ENCODE measurements around the gene LRIG1.

Gene LRIG1, protein sequence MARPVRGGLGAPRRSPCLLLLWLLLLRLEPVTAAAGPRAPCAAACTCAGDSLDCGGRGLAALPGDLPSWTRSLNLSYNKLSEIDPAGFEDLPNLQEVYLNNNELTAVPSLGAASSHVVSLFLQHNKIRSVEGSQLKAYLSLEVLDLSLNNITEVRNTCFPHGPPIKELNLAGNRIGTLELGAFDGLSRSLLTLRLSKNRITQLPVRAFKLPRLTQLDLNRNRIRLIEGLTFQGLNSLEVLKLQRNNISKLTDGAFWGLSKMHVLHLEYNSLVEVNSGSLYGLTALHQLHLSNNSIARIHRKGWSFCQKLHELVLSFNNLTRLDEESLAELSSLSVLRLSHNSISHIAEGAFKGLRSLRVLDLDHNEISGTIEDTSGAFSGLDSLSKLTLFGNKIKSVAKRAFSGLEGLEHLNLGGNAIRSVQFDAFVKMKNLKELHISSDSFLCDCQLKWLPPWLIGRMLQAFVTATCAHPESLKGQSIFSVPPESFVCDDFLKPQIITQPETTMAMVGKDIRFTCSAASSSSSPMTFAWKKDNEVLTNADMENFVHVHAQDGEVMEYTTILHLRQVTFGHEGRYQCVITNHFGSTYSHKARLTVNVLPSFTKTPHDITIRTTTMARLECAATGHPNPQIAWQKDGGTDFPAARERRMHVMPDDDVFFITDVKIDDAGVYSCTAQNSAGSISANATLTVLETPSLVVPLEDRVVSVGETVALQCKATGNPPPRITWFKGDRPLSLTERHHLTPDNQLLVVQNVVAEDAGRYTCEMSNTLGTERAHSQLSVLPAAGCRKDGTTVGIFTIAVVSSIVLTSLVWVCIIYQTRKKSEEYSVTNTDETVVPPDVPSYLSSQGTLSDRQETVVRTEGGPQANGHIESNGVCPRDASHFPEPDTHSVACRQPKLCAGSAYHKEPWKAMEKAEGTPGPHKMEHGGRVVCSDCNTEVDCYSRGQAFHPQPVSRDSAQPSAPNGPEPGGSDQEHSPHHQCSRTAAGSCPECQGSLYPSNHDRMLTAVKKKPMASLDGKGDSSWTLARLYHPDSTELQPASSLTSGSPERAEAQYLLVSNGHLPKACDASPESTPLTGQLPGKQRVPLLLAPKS

DNA sequence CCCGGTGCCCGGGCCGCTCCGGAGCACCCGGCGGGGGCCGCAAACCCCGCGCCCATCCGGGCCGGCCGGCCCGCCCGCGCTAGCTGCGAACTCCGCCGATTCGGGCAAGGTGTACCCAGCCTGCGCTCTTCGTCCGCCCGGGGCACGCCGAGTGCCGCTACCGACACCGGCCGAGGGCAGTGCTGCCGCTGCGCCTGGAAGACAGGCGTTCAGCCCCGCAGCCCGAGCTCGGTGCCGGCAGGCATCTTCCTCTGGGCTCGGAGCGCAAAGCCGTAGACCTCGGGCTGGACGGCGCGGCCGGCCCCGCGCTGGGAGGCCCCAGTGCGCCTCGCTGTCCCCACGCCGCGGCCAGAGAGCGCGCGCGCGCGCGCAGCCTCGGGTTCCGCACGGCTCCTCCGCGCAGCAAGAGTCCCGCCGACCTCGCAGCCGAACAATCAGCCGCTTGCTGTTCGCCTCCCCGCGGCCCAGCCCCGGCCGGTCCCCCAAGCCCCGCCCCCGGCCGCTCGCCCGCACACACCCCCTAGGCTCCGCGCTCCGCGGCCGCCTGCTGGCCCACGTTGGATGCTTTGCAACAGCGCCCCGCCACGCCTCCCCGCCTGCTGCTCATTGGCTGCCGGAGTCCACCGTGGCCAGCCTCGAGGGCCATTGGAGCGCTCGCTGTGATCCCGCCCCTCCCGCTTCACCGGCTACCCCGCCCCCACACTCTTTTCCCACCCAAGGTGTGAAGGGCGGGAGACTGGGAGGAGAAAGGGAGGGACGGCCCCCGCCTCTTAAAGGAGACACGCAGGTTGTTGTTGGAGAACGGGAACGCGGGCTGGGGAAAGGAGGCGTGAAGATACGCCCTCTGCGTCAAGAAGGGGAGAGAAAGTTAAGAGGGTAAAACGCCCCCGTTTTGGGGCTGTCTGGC lies at the start of gene LRIG1:
LRIG1 (minus strand) TSS at position 447 of the 907 bp plus-strand sequence. CDS start 615 bp downstream, outside the sequence.
- peak; percentile 98 for DNase-seq

DNA sequence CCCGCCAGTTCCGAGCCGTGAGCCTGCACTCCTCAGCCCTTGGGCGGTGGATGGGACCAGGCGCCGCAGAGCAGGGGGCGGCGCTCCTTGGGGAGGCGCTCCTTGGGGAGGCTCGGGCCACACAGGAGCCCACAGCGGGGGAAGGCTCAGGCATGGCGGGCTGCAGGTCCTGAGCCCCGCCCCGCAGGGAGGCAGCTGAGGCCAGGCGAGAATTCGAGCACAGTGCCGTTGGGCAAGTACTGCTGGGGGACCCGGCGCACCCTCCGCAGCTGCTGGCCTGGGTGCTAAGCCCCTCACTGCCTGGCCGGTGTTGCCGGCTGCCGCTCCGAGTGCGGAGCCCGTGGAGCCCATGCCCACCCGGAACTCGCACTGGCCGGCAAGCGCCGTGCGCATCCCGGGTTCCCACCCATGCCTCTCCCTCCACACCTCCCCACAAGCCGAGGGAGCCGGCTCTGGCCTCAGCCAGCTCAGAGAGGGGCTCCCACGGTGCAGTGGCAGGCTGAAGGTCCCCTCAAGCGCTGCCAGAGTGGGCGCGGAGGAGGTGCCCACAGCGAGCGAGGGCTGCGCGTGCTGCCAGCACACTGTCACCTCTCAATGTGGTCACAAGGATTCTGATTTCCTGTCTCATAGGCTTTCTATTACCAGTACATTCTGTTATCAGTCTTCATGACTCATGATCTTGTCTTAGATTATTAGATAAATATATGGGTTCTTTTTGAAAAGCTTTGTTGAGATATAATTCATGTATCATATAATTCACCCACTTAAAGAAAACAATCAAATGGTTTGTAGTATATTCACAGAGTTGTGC lies 44.0 kb upstream of the LRIG1 start:
- DNase-seq: no peak

DNA sequence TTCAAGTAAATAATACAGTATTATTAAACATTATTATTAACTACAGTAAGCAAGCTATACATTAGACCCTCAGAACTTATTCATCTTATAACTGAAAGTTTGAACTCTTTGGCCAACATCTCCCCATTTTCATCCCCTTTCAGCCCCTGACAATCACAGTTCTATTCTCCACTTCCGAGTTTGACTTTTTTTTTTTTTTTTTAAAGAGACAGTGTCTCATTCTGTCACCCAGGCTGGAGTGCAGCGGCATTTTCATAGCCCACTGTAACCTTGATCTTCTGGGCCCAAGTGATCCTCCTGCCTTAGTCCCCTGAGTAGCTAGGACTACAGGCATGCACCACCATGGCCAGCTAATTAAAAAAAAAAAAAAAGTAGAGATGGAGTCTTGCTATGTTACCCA lies 41.3 kb upstream of the LRIG1 start:
- no peak for DNase-seq

DNA sequence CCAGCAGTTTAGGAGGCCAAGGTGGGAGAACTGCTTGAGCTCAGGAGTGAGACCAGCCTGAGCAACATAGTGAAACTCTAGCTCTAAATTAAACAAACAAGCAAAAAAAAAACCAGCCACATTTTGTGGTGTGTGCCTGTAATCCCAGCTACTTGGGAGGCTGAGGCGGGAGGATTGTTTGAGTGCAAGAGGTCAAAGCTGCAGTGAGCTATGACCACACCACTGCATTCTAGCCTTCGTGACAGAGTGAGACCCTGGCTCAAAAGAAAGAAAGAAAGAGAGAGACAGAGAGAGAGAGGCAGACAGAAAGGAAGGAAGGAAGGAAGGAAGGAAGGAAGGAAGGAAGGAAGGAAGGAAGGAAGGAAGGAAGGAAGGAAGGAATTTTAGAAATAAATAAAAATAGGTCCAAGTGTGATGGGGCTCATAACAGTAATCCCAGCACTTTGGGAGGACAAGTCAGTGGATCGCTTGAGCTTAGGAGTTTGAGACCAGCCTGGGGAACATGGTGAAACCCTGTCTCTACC lies 38.7 kb upstream of the LRIG1 start:
- no peak for DNase-seq

DNA sequence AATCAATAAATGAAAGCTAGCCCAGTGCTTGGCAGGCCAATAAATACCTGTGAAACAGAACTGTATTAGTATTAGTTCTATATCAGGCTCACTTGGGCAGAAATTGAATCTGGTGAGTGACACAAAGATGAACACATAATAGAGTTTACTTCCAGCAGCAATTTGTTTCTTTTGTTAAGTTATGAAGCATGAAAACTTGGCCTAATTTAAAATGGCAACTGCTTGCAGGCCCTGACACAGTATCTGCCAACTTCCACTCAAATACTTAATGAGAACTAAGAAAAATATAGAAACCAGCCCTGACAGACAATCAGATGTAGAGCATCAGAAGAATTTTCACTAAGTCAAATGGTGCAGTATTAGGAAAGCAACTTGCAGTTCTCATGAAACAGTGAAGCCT lies 37.6 kb upstream of the LRIG1 start:
- no peak for DNase-seq

DNA sequence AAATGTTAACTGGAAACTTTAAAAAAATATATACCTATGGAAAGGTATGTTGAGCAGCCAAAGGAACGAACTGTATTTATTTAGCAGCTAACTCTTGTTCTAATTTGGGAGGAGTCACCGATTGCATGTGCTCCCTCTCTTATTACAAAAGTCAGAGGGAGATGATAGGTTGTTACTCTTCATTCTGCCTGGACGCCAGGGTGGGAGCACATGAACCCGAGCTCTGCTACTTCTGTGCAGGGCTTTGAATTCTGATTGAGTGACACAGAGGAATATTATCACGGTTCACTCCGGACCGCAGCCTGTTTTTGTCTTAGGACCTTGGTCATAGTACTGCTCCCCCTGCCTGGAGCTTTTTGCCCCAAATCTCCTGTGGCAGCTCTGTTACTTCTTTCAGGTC lies 36.9 kb upstream of the LRIG1 start:
- no peak for DNase-seq

DNA sequence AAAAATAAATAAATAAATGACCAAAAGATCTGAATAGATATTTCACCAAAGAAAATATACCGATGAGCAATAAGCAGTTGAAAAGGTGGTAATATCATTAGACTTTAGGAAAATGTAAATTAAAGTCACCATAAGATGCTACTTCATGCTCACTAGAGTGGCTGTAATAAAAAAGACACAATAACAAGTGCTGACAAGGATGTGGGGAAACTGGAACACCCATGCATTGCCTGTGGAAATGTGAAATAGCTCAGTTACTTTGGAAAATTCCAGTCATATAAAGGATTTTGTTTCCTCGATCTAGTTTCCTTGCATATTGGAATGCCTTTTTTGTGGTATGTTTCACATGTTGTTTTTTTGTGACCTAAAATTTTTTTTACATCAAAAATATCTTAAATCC lies 36.0 kb upstream of the LRIG1 start:
- no peak for DNase-seq

DNA sequence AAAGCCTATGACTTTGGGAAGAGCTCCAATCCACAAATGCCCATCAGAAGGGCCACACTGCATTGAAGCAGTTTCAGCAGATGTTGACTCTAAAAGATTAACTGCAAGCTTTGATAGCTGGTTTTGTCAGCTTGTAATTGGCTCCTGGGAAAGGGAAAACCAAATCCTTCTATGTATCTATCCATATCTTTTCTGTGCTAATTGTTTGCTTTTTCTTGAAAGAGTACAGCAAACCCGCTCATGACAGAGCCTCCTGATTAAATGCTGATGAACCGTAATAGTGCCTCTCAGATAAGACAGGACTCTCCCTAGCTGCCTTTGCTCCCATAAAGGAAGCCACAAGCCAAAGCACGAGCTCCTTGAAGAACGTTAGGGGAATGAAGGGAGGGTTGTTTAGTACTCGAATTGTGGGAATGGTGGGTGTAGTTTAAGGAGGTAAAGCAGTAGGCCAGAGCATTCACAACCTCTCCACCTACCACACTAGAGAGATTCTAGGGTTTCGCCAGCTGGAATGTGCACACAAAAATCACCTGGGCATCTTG lies 33.6 kb upstream of the LRIG1 start:
- peak; percentile 3 for DNase-seq

DNA sequence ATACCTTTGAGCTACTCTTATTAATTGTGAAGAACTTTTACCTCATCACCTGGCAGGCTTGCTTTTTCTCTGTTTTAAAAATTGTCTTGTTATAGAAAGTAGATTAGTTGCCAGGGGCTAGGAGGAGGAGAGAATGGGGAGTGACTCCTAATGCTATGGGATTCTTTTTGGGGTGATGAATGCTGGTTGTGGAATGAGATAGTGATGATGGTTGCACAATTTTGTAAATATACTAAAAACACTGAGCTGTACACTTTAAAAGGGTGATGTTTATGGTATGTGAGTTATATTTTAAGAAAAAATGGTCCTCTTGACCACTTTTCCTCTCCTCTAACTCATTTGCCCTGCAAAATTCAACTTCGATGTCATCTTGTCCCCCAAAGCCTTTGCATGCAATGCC lies 31.8 kb upstream of the LRIG1 start:
- no peak for DNase-seq

DNA sequence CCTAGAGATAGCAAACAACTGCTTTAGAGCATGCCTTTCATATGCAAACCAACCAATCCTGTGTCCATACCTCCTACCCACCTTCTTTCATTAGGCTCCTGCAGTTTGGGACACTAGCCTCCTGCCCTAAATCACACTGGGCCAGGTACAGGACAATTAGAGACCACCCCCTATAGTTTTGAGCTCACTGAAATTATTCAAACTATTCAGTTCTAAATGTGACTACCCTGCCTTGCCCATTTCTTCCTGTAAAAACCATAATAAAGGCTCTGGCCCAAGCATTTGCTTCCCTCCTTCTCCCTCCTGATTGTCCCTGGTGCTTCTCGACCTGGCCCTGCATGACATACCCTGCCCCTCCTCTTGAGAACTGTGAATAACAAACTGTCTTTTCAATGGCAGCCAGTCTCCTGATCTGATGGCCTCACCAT lies 31.4 kb upstream of the LRIG1 start:
- no peak for DNase-seq

DNA sequence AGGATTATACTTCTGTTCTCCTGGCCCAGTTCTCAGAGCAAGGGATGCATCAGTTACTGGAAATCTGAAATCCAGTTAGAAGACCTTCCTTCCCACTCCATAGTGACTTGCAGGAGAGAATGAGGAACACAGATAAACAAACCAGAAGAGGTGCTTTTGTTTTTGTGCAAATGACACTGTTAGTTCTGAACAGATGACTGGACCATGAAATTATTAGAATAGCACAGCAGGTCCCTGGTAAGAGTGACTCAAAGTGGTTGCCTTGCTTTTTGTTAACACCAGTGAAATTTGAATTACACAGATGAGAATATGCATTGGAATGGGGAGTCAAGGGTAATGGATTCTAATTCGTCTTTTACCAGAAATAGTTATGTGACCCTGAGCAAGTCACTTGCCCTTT lies 30.4 kb upstream of the LRIG1 start:
- DNase-seq: no peak

DNA sequence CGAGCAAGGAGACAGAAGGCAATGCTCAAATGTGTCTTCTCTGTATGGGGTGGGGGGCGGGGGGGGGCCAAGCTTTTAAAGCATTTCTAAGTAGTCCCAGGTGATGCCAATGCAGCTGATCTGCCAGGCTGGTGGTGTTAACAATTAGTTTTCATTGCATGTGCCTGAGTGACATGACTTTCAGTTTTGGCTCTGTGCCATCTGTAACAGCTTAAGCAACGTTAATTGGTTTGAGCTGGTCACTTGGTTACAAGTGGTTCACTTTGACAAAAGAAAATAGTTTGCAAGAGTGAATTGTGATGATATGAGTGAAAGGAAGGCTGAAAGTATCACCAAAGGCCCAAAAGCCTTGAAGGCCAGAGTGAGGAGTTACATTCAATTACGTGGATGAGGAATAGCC lies 26.4 kb upstream of the LRIG1 start:
- DNase-seq: peak; percentile 89

DNA sequence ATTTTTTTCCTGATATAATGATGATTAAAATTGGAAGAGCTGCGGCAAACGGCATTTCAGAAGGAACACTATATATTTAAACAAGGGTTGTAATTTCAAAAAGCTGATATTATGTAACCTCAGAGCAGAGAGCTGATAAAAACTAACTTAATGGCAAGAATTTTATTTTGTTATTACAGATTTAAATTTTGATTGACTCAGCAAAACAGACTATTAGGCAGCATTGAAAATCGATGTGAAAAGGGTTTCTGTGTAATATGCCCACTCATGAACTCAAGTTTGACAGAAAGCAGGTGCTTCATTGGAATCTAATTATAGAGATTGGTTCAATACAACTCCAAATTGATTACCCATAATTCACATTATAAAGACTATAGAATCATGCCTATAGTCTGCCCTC lies 24.9 kb upstream of the LRIG1 start:
- no peak for DNase-seq

DNA sequence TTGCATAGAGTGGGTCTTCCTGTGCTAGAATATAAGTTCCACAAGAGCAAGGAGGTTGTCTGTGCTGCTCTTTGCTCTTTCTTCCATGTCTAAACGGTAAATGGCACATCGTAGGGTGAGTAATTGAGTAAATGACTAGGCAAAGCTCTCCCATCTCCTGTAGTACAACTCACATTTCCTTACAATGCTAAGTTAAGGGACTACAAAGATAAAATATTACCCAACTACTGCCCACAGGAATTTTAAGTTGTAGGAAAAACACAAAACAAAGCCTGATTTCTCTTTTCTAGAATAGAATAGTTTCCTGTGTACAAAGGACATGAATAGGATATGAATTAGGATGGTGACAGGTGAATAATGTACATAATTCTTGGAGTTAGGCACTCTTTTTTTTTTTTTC lies 19.9 kb upstream of the LRIG1 start:
- DNase-seq: no peak

DNA sequence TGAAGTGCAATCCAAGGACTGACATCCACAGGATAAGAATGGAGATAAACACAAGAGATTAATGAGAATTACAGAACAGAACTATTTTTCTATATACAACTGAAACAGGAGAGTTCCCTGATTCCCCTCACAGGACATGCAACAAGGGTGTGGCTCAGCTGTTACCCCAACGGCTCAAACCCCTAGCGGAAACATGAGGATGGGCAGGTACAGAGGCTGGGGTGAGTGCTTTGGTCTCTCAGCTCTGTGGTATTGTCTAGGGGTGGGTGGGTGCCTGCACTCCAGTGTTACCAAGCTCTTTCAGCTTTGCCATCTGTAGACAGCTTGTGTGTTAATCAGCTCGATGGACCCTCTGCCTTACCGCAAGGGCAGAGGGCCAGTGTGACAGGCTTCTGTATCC lies 17.8 kb upstream of the LRIG1 start:
- DNase-seq: peak; percentile 46

DNA sequence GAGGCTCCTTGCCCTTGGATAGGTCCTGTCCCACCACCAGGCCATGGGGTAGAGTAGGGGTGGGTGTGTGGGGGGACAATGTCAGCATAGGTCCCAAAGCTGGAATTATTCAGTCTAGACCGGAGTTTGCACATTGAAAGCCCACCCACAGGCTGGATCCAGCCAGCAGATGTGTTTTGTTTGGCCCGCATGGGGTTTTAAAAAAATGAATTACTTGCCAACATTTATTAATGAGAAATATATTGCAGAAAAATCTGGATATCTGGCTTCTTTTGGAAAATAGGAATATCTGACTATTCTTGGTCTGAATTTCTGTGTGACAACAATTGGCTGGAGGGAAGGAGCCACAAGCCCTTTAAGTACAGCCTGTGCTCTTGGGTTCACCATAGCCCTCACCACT lies 17.3 kb upstream of the LRIG1 start:
- DNase-seq: no peak

DNA sequence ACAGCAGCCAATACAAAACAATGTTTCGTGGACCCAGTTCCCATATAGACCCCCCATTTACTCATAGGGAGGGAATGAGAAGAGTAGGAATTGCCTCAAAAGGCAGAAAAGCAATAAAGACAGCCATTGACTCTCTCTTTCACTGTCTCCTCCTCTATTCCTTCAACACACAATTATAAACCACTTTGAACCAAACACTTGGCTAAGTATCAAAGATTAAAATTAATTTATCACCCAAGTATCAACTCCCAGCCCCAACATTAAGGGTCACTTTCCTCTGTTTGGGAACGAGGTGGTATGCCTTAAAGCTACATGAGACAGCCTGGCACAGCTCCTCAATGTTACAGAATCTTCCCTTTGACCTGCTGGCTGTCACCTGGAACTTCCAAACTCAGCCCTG lies 16.4 kb upstream of the LRIG1 start:
- no peak for DNase-seq

DNA sequence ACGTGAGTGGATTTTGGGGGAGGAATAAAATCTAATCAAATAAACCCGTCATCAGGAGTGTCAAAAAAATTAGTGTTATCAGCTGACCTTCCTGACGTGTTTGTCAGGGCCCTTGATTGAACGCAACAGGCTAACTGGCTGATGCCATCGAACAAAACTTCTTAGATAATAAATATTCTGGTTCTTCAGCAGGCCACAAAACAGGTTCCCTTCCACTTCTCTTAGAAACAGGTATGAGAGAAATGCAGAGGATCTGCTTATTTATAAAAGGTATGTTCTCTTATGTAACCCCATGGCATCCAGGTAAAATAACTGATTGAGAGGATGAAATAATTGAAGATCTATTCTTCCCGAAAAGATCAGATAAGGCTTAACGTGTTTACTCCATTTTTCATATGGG lies 7.6 kb upstream of the LRIG1 start:
- DNase-seq: no peak

DNA sequence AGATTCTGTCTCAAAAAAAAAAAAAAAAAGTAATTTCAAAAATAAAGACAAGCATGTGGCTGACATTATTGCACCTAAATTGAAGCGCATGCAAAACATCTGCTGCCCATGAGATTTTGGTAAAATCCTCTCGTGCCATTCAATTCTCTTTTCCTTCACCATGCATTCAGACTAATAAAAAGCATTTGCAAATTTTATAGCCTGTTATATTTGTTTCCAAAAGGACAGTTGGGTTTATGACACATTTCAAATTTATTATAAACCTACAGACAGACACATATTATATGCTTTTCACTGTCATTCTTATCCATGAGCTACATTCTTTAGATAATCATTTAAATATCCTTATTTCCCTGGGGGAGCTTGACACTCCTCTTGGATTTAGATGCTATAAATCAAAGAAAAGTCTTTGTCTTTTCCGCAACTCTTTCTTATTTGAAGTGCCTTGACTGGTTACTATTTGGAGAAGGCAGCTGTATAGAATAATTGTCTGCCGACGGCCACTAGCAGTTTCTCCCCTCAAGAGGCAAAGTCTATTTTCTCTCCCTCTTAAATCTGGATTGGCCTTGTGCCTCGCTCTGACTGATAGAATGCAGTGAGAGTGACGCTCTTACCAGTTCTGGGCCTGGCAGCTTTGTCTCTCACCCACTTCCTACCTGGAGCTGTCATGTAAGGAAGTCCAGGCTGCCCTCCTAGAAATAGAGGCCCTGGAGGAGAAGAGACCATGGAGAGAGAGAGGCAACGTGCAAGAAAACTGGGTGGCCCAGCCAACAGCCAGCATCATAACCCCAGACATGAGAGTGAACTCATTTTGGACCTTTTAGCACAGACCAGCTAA lies 6.8 kb upstream of the LRIG1 start:
- DNase-seq: no peak

DNA sequence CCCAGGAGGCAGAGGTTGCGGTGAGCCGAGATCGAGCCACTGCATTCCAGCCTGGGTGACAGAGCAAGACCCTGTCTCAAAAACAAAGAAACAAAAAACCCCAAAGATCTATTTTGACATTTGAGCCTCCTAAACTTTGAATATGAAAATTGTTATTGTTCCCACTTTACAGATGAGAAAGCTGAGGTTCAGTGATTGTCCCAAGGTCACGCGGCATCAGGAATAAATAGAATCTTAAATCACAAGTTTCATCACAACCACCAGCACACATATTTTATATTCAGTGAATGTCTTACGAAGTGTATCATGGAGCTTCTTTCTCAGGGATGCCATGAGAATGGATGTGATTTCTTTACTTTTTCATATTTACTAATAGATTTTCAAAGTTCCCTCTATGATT lies 5.3 kb upstream of the LRIG1 start:
- DNase-seq: no peak

Data from NCI-H82 (cell line).